CD4-positive, alpha-beta T cell (primary cell): ENCODE measurements around the gene CBFA2T3. TPM values are rescaled to one million over a fixed set of nuclear protein-coding genes. Genes with fewer than 3 reads are reported as not detected.

ENCODE experiments used
- ATAC-seq: fragments of 200-7000 bp; cut with Tn5 transposase; one replicate; pipeline ENCODE4 v1.10.0; 2022; ENCODE audit warnings: mild to moderate bottlenecking; ENCODE audit not compliant: poor library complexity
- CTCF ChIA-PET: fragments of 350-600 bp; sonication (Branson Sonifier 250); formaldehyde crosslinking; loops from one replicate; lab custom pipeline; 2021; ENCODE audit warnings: antibody characterized with exemption, inconsistent platforms; lab: Charles Lee
- POLR2A ChIA-PET: fragments of 350-600 bp; sonication (Branson Sonifier 250); formaldehyde crosslinking; loops from one replicate; lab custom pipeline; 2021; ENCODE audit warnings: antibody characterized with exemption, inconsistent platforms; lab: Charles Lee
- DNase-seq, 14 experiments: peaks; one replicate each; pipeline ENCODE4 v3.0.0-alpha.2; 2013 to 2020; ENCODE audit warnings: mixed read lengths in 2 of 14
- H3K27ac ChIP-seq, 2 donors: one replicate each; pipeline versions ENCODE4 v1.5.1 to v1.7.0; 2013; ENCODE audit warnings: low read length in 2 of 2, low read depth in 1 of 2, mild to moderate bottlenecking in 1 of 2
- H3K27me3 ChIP-seq, 2 experiments: 1 replicate in 1 of 2; 2 replicates in 1 of 2; pipeline versions ENCODE4 v1.6.1 to v1.7.0; 2013; ENCODE audit warnings: low read length in 2 of 2, control low read depth in 1 of 2, mild to moderate bottlenecking in 1 of 2, moderate library complexity in 1 of 2; ENCODE audit not compliant: insufficient read depth in 2 of 2, control insufficient read depth in 1 of 2
- H3K36me3 ChIP-seq: one replicate; pipeline ENCODE4 v1.6.1; 2013; ENCODE audit warnings: low read length, control low read depth; ENCODE audit not compliant: insufficient read depth
- H3K4me1 ChIP-seq: one replicate; pipeline ENCODE4 v1.6.1; 2013; ENCODE audit warnings: low read length, control low read depth; ENCODE audit not compliant: insufficient read depth
- H3K4me3 ChIP-seq: one replicate; pipeline ENCODE4 v1.5.1; 2013; ENCODE audit warnings: mild to moderate bottlenecking, low read length, moderate library complexity
- H3K9me3 ChIP-seq, 2 experiments: 1 replicate in 1 of 2; 2 replicates in 1 of 2; pipeline versions ENCODE4 v1.6.1 to v1.7.0; 2013; ENCODE audit warnings: low read length in 2 of 2, mild to moderate bottlenecking in 2 of 2, control low read depth in 1 of 2, moderate library complexity in 1 of 2; ENCODE audit not compliant: control insufficient read depth in 1 of 2, insufficient read depth in 1 of 2
- H3K27ac Mint-ChIP-seq: one replicate; pipeline ENCODE4 v1.8.0; 2020; ENCODE audit warnings: mixed read lengths
- H3K27me3 Mint-ChIP-seq: one replicate; pipeline ENCODE4 v1.8.0; 2021; ENCODE audit warnings: mixed read lengths
- H3K36me3 Mint-ChIP-seq: one replicate; pipeline ENCODE4 v1.8.0; 2021; ENCODE audit warnings: low read depth, mixed read lengths
- H3K4me1 Mint-ChIP-seq: one replicate; pipeline ENCODE4 v1.8.0; 2021; ENCODE audit warnings: low read depth, mixed read lengths
- H3K4me3 Mint-ChIP-seq: one replicate; pipeline ENCODE4 v1.8.0; 2020; ENCODE audit warnings: mild to moderate bottlenecking, mixed read lengths
- H3K9me3 Mint-ChIP-seq: one replicate; pipeline ENCODE4 v1.8.0; 2020; ENCODE audit warnings: mixed read lengths
- intact Hi-C, 2 experiments: fragments of 100-400 bp; cut with DNase I in 1 of 2; cut with micrococcal nuclease in 1 of 2; formaldehyde crosslinking; loops; one replicate each; pipeline versions ENCODE4 v1.15.1 to v1.9.0; 2023 to 2025; cut with DNase I, micrococcal nuclease
- total RNA-seq, 174 experiments: library from RNA in 2 of 174; stranded (reverse) in 2 of 174; gene quantifications; one replicate each; pipeline ENCODE4 v1.2.3 and lab custom pipeline; 2021 to 2026
- TF ChIP-seq, protein P1 (sequence below): fragments of 200-600 bp; IDR thresholded peaks from one replicate; pipeline ENCODE4 v1.8.0; 2022; ENCODE audit warnings: antibody characterized with exemption, mild to moderate bottlenecking

Gene CBFA2T3
- total RNA-seq, 2 experiments from 2014 or later, result 0.80 to 1.6 TPM

DNA sequence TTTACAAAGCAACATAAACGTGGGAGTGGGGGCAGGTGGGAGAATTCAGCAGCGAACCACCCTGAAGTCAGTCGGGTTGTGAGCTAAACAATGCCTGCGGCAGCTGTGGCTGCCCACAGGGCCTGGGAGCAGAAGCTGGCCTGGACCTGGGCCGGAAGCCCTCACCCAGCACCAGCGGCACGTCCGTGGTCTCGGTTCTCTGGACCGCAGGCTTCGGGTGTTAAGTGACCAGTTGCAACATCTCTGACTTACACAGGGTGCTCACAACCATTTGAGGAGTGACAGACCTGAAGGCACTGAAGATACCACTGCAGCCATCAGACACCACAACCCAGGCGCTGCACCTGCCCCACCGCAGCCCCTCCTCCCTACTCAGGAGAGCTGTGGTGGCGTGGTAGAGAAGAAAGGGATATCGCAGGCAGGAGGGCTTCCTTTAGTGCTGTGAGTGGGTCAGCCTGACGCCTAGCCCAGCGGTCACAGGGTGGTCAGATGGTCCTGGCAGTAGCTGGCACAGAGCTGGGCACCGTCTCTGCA lies 33.8 kb downstream of the CBFA2T3 start:
- peaks cover 38 to 43% of the 10 kb centered on the region in 2 experiments for H3K27me3 ChIP-seq
- intact Hi-C loops, result loop anchor here (2.0 to 5.0 kb wide), 3 partner anchors 126 to 224 kb away; no protein-coding TSS in a partner anchor
- no peak overlapping the region for H3K27ac Mint-ChIP-seq
- peaks cover 31% of the 10 kb centered on the region for H3K4me1 ChIP-seq
- H3K4me1 Mint-ChIP-seq, result peaks cover 8% of the 10 kb centered on the region
- DNase-seq, result no peak
- no peaks in the 10 kb centered on the region for H3K36me3 ChIP-seq
- H3K36me3 Mint-ChIP-seq, result no peaks in the 10 kb centered on the region
- H3K4me3 ChIP-seq, result no peak overlapping the region
- ChIA-PET CTCF (interaction anchor here (1.5 kb wide), 1 partner anchor 224 kb away, joined by 5 read pairs; no protein-coding TSS in a partner anchor), POLR2A (interaction anchor here (1.1 kb wide), 1 partner anchor 224 kb away, joined by 4 read pairs; no protein-coding TSS in a partner anchor)
- H3K27ac ChIP-seq, result no peak overlapping the region
- H3K27me3 Mint-ChIP-seq, result peaks cover 41% of the 10 kb centered on the region
- H3K4me3 Mint-ChIP-seq, result no peak overlapping the region
- H3K9me3 ChIP-seq, result peaks cover 0 to 17% of the 10 kb centered on the region in 2 experiments
- no peak for ATAC-seq
- TF ChIP-seq, protein P1, sequence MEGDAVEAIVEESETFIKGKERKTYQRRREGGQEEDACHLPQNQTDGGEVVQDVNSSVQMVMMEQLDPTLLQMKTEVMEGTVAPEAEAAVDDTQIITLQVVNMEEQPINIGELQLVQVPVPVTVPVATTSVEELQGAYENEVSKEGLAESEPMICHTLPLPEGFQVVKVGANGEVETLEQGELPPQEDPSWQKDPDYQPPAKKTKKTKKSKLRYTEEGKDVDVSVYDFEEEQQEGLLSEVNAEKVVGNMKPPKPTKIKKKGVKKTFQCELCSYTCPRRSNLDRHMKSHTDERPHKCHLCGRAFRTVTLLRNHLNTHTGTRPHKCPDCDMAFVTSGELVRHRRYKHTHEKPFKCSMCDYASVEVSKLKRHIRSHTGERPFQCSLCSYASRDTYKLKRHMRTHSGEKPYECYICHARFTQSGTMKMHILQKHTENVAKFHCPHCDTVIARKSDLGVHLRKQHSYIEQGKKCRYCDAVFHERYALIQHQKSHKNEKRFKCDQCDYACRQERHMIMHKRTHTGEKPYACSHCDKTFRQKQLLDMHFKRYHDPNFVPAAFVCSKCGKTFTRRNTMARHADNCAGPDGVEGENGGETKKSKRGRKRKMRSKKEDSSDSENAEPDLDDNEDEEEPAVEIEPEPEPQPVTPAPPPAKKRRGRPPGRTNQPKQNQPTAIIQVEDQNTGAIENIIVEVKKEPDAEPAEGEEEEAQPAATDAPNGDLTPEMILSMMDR, result no peak
- H3K9me3 Mint-ChIP-seq, result no peaks in the 10 kb centered on the region

DNA sequence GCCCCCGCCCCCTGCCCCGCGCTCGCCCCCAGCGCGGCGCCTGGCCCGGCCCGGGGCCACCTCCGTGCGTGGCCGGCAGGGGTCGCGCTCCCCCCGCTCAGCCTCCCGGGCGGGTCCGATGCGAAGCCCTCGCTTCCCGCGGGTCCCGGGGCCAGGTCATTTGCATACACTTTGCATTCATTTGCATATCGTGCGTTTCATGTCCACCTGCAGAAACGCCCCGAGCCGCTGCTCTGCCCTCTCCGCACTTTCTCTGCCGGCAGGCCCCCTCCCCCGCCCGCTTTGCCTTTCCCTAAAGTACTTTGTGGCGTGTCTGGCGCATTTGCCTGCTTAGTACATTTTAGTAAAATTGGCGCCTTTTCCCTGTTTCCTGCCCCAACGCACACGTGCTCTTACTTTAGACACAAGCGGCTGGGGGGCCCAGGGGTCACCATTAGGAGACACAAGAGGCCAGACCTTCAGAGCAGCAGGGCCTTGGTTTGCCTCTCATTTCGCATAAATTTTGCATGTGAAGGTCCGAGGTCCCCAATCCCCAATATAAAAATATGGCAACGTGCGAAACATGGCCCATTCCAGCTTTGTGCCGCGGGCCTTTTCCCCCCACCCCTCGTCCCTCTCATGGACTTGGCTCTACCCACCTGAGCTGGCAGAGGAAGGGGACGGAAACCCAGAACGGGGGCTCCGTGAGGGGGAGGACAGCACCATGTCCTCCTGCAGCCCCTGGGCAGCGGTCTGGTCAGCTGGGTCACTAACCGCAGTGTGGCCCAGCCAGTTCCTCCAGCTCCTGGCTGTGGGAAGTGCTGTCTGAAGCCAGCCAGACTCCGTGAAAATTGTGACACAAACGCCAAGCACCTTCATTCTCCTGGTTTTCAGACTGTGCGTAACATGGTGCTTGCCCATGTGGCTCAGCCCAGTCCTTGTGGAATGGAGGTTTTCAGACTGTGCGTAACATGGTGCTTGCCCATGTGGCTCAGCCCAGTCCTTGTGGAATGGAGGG lies 34.8 kb downstream of the CBFA2T3 start:
- peak overlapping the region; percentile 56 for H3K4me3 Mint-ChIP-seq
- POLR2A ChIA-PET, result interaction anchor here (1.1 kb wide), 1 partner anchor 225 kb away, joined by 4 read pairs; no protein-coding TSS in a partner anchor
- Histone ChIP-seq H3K27me3 (peaks cover 45 to 53% of the 10 kb centered on the region in 2 experiments), H3K4me3 (no peak overlapping the region), H3K4me1 (peaks cover 40% of the 10 kb centered on the region), H3K9me3 (peaks cover 0 to 25% of the 10 kb centered on the region in 2 experiments), H3K36me3 (no peaks in the 10 kb centered on the region), H3K27ac (no peak overlapping the region)
- intact Hi-C loops, result loop anchor here (1.0 to 5.0 kb wide), 5 partner anchors 125 to 274 kb away; no protein-coding TSS in a partner anchor
- TF ChIP-seq, protein P1, result peak; percentile 58
- no peaks in the 10 kb centered on the region for H3K36me3 Mint-ChIP-seq
- no peak overlapping the region for H3K27ac Mint-ChIP-seq
- CTCF ChIA-PET, result no interaction called here
- H3K4me1 Mint-ChIP-seq, result peaks cover 8% of the 10 kb centered on the region
- peak; percentile 31 to 79 (median 51) for DNase-seq
- peak; percentile 74 for ATAC-seq
- no peaks in the 10 kb centered on the region for H3K9me3 Mint-ChIP-seq
- peaks cover 48% of the 10 kb centered on the region for H3K27me3 Mint-ChIP-seq
